HUDEP-2 (cell line): ENCODE data around the gene REEP3.

Experiments
- DNase-seq, 76 experiments: peaks; one replicate each; lab custom pipeline; 2025; ENCODE audit not compliant: unreplicated experiment in 76 of 76; lab: John Stamatoyannopoulos, UW

The REEP3 gene

GRCh38 chr10:63583909-63584724 lies 62.9 kb downstream of the REEP3 start:
- no peak for DNase-seq

GRCh38 chr10:63584725-63585035 lies 63.5 kb downstream of the REEP3 start:
- DNase-seq, result no peak

GRCh38 chr10:63585041-63585440 lies 63.8 kb downstream of the REEP3 start:
- DNase-seq, result no peak

- no peak for DNase-seq
Observed at GRCh38 chr10:63586043-63586442, 64.8 kb downstream of the REEP3 start.

DNA sequence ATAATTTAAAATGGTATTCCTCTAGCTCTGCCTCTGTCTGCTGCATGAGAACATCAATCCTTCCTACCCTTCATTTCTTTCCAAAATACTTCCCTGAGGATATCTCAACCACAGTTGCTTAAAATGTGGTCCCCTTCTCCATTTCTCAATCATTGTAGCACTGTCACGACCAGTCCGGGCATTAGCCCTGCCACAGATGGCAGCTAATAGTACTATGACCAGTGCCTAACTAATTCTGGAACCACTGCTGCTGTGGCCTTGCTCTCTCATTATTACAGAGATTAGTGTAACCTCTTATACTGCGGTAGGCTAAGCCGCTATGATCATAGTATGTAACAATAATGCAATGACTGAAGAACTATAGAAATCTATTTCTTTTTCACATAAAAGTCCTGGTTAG lies 66.0 kb downstream of the REEP3 start:
- DNase-seq, result no peak

- DNase-seq, result no peak
Observed at GRCh38 chr10:63588436-63589167, 67.4 kb downstream of the REEP3 start.

DNA sequence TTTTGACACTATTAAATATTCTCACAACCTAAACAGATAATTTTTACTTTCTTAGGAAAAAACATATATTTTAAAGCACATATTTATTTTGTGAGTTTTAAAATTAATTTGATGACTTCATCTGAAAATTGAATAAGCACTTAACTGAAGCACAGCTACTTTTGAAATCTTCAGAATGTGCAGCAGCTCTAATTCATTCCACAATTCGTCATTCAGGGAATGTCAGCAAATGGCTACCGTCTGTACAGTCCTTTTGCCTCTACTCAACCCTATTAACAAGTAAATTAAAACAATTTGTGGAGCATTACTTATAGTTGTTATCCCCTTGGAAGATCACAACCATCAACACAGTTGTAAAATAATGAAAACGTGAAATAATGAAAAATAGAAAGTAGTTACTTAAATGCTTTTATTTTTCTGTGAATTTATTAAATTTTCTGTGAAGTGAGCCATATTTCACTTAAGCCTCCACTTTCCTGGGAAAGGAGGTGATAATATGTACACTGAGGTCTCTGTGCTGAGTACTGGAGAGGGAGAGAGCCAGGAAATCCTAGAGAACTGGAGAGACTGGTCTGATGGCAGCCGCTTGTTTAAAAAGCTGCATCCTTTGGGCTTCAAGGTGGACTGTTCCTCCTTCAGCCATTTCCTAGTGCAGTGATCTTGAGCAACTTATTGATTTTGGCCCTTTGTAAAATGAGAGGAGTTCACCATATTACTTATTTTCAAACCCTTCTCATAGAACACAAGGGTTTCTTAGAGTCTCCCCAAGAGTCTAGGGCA lies 70.6 kb downstream of the REEP3 start:
- no peak for DNase-seq

- DNase-seq, result no peak
Observed at GRCh38 chr10:63593576-63593975, 72.4 kb downstream of the REEP3 start.

DNA sequence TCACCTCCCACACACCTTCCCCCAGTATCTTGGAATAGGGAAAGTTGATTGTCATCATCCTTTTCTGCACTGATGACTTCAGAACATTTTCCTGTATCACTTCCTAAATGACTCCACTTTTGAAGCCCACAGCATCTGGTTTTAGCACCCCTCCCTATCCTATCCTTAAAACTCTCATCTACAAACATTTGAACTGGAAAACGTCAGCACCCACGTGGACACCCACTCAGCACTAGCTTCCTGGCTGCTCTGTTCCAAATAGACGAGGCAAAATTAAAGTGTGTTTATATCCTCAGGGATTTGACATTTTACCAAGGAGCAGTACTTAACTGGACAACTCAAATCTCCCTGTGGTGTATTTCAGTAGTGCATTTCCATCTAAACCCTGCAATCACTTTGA lies 73.9 kb downstream of the REEP3 start:
- no peak for DNase-seq

- no peak for DNase-seq
Observed at GRCh38 chr10:63596924-63597323, 75.7 kb downstream of the REEP3 start.

GRCh38 chr10:63600540-63600939 lies 79.3 kb downstream of the REEP3 start:
- DNase-seq, result no peak

DNA sequence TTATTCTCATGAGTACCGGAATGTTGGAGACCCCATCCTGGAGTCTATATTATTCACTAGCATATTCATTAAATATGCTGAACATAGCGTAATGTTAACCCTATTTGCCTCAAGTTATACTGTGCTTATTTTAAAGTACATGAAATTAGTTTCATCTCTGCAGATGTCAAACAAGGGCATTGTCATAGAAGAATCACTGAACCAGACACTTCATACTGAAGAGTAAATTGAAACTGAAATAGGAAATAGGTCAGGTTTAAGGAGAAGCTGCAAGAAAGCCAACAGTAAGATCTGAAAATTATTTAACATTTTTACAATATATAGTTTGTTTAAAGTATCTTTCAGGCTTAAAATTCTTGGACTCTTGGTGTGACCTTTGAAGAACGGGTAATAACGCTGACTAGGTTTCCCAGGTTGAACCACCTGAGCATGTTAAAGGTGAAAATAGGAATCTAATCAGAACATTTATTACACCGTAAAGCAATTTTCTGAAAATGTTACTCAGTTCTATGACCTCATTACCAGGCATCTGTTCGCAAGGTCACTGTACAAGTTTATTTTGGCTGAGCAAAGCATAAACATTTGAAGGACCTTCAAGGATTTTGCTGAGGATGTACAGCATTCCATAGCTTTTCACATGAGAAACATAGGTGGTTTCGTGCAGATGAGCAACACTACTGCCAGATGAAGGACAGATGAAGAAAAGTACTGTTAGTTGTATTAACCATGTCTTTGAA lies 82.7 kb downstream of the REEP3 start:
- DNase-seq, result no peak

DNA sequence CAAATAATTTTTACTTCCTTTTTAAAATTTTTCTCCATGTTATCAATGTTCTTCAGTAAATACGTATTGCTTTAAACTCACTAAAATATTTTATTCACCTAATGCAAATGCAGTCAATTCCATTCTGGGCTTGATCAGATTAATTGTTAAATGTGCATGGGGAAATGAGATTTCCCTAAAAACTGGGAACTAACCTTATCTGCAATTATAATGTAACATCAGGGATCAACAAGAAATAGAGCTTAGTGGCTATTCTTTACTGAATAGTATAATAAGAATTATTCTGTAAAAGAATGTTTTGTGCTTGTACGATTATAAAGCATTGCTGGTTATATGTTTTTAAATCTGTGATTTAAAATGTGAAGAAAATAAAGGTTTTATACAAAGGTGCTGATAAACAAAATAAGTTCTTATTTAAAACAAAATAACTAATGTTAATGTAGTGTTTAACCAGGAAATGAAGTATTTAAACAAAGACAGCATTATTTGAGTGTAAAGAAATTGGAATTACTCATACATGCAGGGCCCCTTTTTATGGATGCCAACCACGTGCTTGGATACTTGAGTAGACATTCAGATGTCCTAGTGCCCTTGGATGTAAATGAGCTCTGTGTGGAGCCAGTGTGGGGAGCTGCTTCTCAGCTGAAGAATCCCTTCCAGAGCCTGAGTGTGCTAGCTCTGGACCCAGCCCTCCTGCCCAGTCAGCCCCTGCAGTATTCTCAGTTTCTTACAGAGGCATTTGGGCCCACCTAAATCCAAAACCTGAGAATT lies 84.2 kb downstream of the REEP3 start:
- no peak for DNase-seq

DNA sequence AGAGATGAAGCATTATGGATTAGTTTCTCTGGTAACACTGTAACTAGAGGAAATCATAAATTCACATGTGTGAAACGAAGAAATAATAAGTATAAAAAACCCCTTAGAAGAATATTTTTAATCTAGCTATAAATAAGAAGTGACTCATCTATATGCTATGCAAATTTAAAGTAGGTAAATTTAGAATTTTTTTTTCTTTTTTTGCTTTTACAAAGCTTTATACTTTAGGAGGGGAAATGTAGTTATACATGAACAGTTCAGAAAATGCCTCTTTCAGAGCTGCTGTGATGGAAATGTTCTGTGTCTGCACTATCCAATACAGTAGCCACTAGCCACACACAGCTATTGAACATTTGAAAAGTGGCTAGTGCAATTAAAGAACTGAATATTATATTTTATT lies 87.3 kb downstream of the REEP3 start:
- DNase-seq, result no peak

DNA sequence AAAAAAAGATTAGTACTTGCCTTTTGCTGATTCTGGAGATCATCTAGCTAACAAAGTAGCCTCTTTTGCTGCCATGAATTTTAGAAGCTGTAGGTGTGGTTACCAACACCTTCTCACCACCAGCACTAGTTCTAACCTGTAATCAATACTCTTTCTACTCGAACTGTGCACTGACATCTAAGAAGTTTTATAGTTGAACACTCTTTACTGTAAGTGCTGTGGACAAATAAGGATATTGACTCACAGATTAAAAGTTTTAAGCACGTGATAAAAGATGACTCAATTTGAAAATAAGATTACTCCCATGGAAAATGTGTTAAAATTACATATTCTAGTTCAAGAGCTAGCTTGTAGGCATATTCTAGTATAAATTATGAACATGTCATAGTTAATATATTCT lies 89.9 kb downstream of the REEP3 start:
- no peak for DNase-seq

GRCh38 chr10:63614371-63614891 lies 93.2 kb downstream of the REEP3 start:
- no peak for DNase-seq

GRCh38 chr10:63618552-63618951 lies 97.4 kb downstream of the REEP3 start:
- DNase-seq, result no peak

GRCh38 chr10:63619426-63619825 lies 98.2 kb downstream of the REEP3 start:
- no peak for DNase-seq

- no peak for DNase-seq
Observed at GRCh38 chr10:63622097-63622496, 100.9 kb downstream of the REEP3 start.

DNA sequence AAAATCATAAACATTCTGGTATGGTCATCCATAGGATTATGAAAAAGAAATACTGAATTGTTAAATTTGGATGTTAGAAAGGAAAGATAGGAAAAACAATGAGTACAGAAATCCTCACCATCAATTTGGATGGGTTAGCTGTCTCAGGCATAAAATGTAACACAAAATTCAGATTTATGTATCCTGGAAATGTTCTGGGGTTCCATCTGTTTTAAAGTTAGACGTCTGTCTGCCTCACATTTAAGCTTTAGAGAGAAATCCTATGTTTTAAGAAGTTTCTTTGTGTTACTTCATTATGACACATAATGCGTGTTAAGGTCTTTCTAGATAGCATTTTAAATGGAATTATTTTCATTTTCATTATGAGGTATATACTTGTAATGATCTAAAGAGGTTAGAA lies 103.5 kb downstream of the REEP3 start:
- no peak for DNase-seq
